Astrocyte of the cerebellum (primary cell): ENCODE measurements around the gene SNAPC1.

Experiments used
- DNase-seq: peaks from one replicate; pipeline ENCODE4 v3.0.0-alpha.2; 2011; ENCODE audit warnings: low read depth
- H3K4me3 ChIP-seq: 2 replicates; pipeline ENCODE4 v1.5.1; 2011; ENCODE audit warnings: mild to moderate bottlenecking, low read depth, low read length, moderate library complexity
- in situ Hi-C: cut with HindIII; loops from 2 replicates; pipeline ENCODE4 v1.10.0; 2017; ENCODE audit warnings: low sequenced_read_pairs
- TF ChIP-seq, protein P1 (sequence below): IDR thresholded peaks from 2 replicates; pipeline ENCODE4 v1.5.1; 2012; ENCODE audit warnings: low read length, low read depth, moderate library complexity, mild to moderate bottlenecking; ENCODE audit errors: missing control alignments

The SNAPC1 gene, protein sequence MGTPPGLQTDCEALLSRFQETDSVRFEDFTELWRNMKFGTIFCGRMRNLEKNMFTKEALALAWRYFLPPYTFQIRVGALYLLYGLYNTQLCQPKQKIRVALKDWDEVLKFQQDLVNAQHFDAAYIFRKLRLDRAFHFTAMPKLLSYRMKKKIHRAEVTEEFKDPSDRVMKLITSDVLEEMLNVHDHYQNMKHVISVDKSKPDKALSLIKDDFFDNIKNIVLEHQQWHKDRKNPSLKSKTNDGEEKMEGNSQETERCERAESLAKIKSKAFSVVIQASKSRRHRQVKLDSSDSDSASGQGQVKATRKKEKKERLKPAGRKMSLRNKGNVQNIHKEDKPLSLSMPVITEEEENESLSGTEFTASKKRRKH

DNA sequence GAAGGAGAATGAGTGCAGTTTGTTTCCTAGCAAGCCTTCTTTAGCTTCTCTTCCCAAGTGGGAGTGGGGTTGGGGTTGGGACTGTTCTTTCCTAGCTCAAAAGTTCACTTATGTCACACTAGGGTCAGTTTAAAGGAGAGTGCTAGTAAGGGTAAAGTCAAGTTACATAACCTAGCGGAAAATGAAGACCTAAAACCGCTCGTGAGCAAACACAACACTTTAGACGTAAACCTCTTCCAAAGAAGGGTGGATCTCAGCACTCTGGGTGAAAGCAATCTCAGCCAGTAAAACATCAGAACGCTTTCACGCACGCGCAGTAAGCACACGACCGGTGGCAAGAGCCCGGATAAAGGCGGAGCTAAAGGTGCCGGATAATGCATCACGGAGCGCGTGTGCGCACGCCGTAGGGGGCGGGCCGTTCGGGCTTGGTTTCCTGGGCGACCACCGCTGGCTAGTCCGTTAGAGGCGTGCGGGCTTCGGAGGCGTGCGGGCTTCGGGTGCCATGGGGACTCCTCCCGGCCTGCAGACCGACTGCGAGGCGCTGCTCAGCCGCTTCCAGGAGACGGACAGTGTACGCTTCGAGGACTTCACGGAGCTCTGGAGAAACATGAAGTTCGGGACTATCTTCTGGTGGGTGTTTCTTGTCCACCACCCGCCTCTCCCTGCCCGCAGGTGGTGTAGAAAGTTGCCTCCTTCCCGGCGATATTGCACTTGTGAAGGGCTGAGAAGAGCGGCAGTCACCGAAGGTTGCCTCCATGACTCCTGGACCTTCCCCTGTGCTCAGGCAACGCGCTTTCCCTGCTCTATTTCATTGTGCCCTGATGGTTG lies at the start of gene SNAPC1:
Gene SNAPC1, plus strand, starts transcription at position 462 of the 828 bp plus-strand sequence. Its CDS starts 41 bp downstream, at position 503.
- in situ Hi-C loops, result no loop called here
- H3K4me3 ChIP-seq, result peak within 1 kb of the TSS; percentile 91
- TF ChIP-seq, protein P1, sequence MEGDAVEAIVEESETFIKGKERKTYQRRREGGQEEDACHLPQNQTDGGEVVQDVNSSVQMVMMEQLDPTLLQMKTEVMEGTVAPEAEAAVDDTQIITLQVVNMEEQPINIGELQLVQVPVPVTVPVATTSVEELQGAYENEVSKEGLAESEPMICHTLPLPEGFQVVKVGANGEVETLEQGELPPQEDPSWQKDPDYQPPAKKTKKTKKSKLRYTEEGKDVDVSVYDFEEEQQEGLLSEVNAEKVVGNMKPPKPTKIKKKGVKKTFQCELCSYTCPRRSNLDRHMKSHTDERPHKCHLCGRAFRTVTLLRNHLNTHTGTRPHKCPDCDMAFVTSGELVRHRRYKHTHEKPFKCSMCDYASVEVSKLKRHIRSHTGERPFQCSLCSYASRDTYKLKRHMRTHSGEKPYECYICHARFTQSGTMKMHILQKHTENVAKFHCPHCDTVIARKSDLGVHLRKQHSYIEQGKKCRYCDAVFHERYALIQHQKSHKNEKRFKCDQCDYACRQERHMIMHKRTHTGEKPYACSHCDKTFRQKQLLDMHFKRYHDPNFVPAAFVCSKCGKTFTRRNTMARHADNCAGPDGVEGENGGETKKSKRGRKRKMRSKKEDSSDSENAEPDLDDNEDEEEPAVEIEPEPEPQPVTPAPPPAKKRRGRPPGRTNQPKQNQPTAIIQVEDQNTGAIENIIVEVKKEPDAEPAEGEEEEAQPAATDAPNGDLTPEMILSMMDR, result no peak
- DNase-seq, result peak; percentile 95

DNA sequence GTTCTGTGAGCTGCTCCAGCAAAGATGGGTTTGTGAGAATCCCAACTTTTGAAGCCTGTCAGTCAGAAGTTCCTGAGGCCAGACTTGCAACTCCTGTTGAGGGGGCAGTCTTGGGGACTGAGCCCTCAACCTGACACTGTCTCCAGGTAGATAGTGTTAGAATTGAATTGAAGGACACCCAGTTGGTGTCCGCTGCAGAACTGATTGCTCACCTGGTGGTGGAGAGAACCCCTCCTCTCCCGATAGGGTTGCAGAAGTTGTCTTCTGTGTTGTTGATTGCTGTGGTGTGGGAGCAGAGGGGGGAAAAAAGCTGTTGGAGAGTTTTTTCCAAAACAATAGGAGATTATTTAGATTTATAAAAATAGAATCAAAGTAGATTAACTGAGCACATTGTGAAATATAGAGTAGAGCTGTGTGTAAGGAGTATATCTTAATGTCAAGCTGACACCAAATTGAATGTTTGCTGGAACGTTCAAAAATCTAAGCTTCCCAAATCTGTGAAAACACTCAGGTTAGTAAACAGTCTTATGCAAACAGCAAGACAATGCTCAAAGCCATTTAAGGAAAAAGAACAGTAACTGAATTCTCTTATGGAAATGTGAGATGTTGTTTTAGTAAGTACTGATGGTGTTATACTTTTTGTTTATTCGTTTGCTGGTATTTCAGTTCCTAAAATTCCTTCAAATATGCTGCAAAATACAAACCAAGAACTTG lies 48.3 kb upstream of the SNAPC1 start:
- TF ChIP-seq, protein P1, result no peak
- DNase-seq, result no peak
- in situ Hi-C loops, result no loop called here
- no peak overlapping the region for H3K4me3 ChIP-seq

DNA sequence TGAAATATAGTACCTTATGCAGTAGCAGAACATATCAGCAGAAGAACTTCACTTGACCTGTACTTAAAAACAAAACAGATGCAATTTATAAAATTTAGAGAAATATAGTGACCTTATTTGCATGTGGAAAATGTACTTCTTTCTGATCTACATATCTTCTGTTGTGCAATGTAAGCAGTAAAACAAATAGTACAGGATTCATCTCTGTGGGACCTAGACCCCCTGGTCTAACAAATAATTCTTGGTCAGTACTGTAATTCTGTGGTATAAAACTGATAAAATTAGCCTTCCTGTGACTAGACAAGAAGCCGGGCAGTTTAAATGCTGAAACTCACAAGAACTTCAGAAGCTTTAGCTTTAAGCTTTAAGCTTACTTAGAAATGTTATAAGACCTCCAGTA lies 45.3 kb upstream of the SNAPC1 start:
- TF ChIP-seq, protein P1, result no peak
- no peak for DNase-seq
- in situ Hi-C loops, result no loop called here
- no peak overlapping the region for H3K4me3 ChIP-seq

DNA sequence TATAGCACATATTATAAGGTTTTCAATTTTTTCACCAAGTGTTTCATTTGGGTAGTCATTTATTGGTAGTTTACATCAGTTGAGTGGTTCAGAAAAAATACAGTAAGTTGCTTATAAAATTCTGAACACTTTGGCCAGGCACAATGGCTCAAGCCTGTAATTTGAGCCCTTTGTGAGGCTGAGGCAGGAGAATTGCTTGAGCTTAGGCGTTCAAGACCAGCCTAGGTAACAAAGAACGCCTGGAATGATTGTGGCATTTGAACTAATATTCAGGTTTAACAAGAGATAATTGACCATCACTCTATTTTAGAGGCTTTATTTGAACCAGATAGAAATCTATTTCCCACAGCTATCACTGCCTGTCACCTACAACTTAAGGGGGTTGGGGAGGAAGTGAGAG lies 44.2 kb upstream of the SNAPC1 start:
- TF ChIP-seq, protein P1, result no peak
- no peak for DNase-seq
- H3K4me3 ChIP-seq, result no peak overlapping the region
- in situ Hi-C loops, result no loop called here

DNA sequence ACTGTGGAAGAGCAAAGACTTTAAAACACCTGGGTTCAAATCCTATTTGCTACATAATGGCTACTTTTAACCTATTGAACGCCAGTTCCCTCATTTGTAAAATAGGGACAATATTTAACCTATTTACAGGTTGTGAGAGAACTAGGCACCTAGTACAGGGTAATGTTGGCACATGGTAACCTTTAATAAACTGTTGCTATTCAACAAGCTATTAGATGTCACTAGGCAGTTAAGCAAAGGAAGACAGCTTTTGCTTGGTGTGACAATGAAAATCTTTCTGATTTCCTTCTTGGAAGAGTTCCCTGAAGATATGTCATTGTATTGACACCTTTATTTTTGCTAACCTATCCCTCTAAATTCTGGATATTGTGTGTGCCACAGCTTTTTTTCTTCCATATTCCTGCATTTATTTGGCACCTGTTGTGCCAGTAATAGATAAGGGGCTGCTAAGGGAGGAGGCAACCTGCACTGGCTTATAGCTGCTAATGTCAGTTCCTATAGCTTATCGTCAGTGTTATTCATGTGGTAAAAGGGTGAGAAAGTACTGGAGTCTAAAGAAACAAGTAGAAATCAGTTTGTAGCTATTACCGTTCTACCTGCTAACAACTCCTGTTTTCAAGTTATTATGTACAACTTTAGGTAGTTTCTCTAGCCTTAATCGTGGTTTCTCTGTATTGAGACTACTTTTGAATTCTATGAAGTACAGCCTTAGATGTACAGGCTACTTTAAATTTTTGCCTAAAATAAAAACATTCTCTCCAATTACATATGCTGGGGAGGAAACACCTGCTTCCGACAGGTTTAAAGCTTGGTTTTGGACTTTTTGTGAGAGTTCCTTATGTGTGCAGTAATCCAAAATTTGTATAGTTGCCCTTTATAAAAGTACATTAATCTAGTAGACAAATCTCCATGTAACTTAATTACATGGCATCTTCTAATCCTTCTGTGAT lies 42.6 kb upstream of the SNAPC1 start:
- no peak for DNase-seq
- no peak overlapping the region for H3K4me3 ChIP-seq
- TF ChIP-seq, protein P1, result no peak
- in situ Hi-C loops, result loop anchor here (10.0 kb wide), 1 partner anchor 245 kb away; no protein-coding TSS in a partner anchor
